Breast epithelium (tissue), 4 donors: ENCODE results near the gene POLN. TPM values are rescaled to one million over a fixed set of nuclear protein-coding genes. Genes with fewer than 3 reads are reported as not detected.

Experiments
- DNase-seq, 2 donors: peaks; one replicate each; pipeline ENCODE4 v3.0.0-alpha.2; 2019; ENCODE audit warnings: low spot score in 2 of 2
- H3K27ac ChIP-seq, 2 donors: fragments of 200-600 bp; sonication (generic) in 1 of 2; one replicate each; pipeline ENCODE4 v1.5.1; 2016 to 2019; ENCODE audit warnings: mild to moderate bottlenecking in 1 of 2
- H3K27me3 ChIP-seq, 2 donors: fragments of 200-600 bp; sonication (generic) in 1 of 2; one replicate each; pipeline versions ENCODE4 v1.5.1 to v1.6.0; 2017 to 2019; ENCODE audit warnings: control low read depth in 1 of 2, mild to moderate bottlenecking in 1 of 2
- H3K36me3 ChIP-seq: fragments of 200-600 bp; one replicate; pipeline ENCODE4 v1.5.1; 2019
- H3K4me1 ChIP-seq, 2 donors: fragments of 200-600 bp; sonication (generic); one replicate each; pipeline ENCODE4 v1.5.1; 2016 to 2019; ENCODE audit warnings: control low read depth in 1 of 2
- H3K4me3 ChIP-seq, 3 donors: fragments of 200-600 bp; sonication (generic); 1 replicate in 2 of 3; 2 replicates in 1 of 3; pipeline ENCODE4 v1.5.1; 2016 to 2019; ENCODE audit warnings: mild to moderate bottlenecking in 3 of 3, moderate library complexity in 2 of 3
- H3K9me3 ChIP-seq, 2 donors: fragments of 200-600 bp; sonication (generic) in 1 of 2; one replicate each; pipeline ENCODE4 v1.5.1; 2016 to 2019; ENCODE audit warnings: control low read depth in 1 of 2
- CTCF ChIP-seq, 3 donors: fragments of 450-650 bp; IDR thresholded peaks; one replicate each; pipeline ENCODE4 v1.5.1; 2016 to 2017; ENCODE audit warnings: antibody characterized with exemption in 3 of 3, mild to moderate bottlenecking in 3 of 3, moderate library complexity in 3 of 3
- POLR2A ChIP-seq: fragments of 450-650 bp; IDR thresholded peaks from one replicate; pipeline ENCODE4 v1.6.1; 2016; ENCODE audit warnings: antibody characterized with exemption, mild to moderate bottlenecking, moderate library complexity
- POLR2AphosphoS5 ChIP-seq, 3 donors: sonication (generic); formaldehyde crosslinking; IDR thresholded peaks; one replicate each; pipeline ENCODE4 v1.6.1; 2017; ENCODE audit warnings: antibody characterized with exemption in 3 of 3
- intact Hi-C: fragments of 100-400 bp; cut with DNase I; formaldehyde crosslinking; loops from one replicate; pipeline ENCODE4 v1.15.1; 2023; ENCODE audit warnings: low total_unique reads
- total RNA-seq, 3 donors: library from RNA; depleted of rRNA; stranded (reverse); fragments of >200 nt; gene quantifications; one replicate each; pipeline ENCODE4 v1.1.0, GENCODE V29; 2016

The POLN gene
- total RNA-seq, 3 donors from 2014 or later: 3.3 to 4.7 (median 4.3) TPM

- H3K9me3 ChIP-seq: peaks cover 0 to 18% of the 10 kb centered on the region in 2 donors
- H3K27ac ChIP-seq: no peak overlapping the region
Measured at GRCh38 chr4:2136726-2137125, 105.2 kb downstream of the POLN start.

GRCh38 chr4:2135083-2135482 lies 106.8 kb downstream of the POLN start:
- Histone ChIP-seq H3K27me3 (no peaks in the 10 kb centered on the region), H3K27ac (no peak overlapping the region), H3K9me3 (peaks cover 0 to 23% of the 10 kb centered on the region in 2 donors), H3K36me3 (no peaks in the 10 kb centered on the region), H3K4me1 (no peaks in the 10 kb centered on the region), H3K4me3 (no peak overlapping the region)
- intact Hi-C loops: no loop called here
- no peak for TF ChIP-seq CTCF (IDR thresholded peaks at IDR 0.05)
- no peak for TF ChIP-seq POLR2AphosphoS5 (IDR thresholded peaks at IDR 0.05)
- no peak for TF ChIP-seq POLR2A
- DNase-seq: no peak

More at GRCh38 chr4:2136726-2137125, 105.2 kb downstream of the POLN start:
- TF ChIP-seq POLR2AphosphoS5 (IDR thresholded peaks at IDR 0.05) (no peak), POLR2A (no peak), CTCF (IDR thresholded peaks at IDR 0.05) (no peak)
- DNase-seq: no peak
- H3K4me1 ChIP-seq: no peaks in the 10 kb centered on the region
- no peaks in the 10 kb centered on the region for H3K27me3 ChIP-seq
- intact Hi-C loops: no loop called here
- H3K4me3 ChIP-seq: no peak overlapping the region
- no peaks in the 10 kb centered on the region for H3K36me3 ChIP-seq

GRCh38 chr4:2132438-2132837 lies 109.5 kb downstream of the POLN start:
- no peak for DNase-seq
- Histone ChIP-seq H3K4me3 (no peak overlapping the region), H3K9me3 (peaks cover 0 to 23% of the 10 kb centered on the region in 2 donors), H3K27ac (no peak overlapping the region), H3K27me3 (no peaks in the 10 kb centered on the region), H3K36me3 (no peaks in the 10 kb centered on the region), H3K4me1 (no peaks in the 10 kb centered on the region)
- intact Hi-C loops: no loop called here
- TF ChIP-seq CTCF (IDR thresholded peaks at IDR 0.05) (no peak), POLR2AphosphoS5 (IDR thresholded peaks at IDR 0.05) (no peak), POLR2A (no peak)

GRCh38 chr4:2127609-2128332 lies 114.2 kb downstream of the POLN start:
- H3K36me3 ChIP-seq: no peaks in the 10 kb centered on the region
- H3K27me3 ChIP-seq: no peaks in the 10 kb centered on the region
- intact Hi-C loops: no loop called here
- H3K4me3 ChIP-seq: no peak overlapping the region
- no peaks in the 10 kb centered on the region for H3K4me1 ChIP-seq
- no peak for DNase-seq
- peaks cover 0 to 15% of the 10 kb centered on the region in 2 donors for H3K9me3 ChIP-seq
- TF ChIP-seq CTCF (IDR thresholded peaks at IDR 0.05) (no peak), POLR2AphosphoS5 (IDR thresholded peaks at IDR 0.05) (no peak), POLR2A (no peak)
- H3K27ac ChIP-seq: no peak overlapping the region

- Histone ChIP-seq H3K27ac (no peak overlapping the region), H3K4me3 (no peak overlapping the region), H3K4me1 (no peaks in the 10 kb centered on the region), H3K27me3 (no peaks in the 10 kb centered on the region), H3K36me3 (no peaks in the 10 kb centered on the region), H3K9me3 (peaks cover 0 to 2% of the 10 kb centered on the region in 2 donors)
- no peak for DNase-seq
- TF ChIP-seq CTCF (IDR thresholded peaks at IDR 0.05): no peak
- TF ChIP-seq POLR2AphosphoS5 (IDR thresholded peaks at IDR 0.05): no peak
- no peak for TF ChIP-seq POLR2A
- intact Hi-C loops: no loop called here
Measured at GRCh38 chr4:2126309-2127043, 115.4 kb downstream of the POLN start.
